K562 (cell line): ENCODE results near the gene ERBB4.

ENCODE experiments used
- CEBPZ ChIP-seq: fragments of 150-350 bp; IDR thresholded peaks from 2 replicates; pipeline ENCODE4 v1.6.1; 2014; ENCODE audit warnings: low read depth, mild to moderate bottlenecking, low read length, borderline replicate concordance
- ESRRA ChIP-seq: fragments of 450-650 bp; IDR thresholded peaks from 2 replicates; pipeline ENCODE4 v1.6.1; 2014; ENCODE audit warnings: low read depth, mild to moderate bottlenecking, moderate library complexity, borderline replicate concordance
- EZH2 ChIP-seq: IDR thresholded peaks from 2 replicates; pipeline ENCODE4 v1.6.1; 2012; ENCODE audit warnings: low read depth, mild to moderate bottlenecking, inconsistent platforms, low read length, borderline replicate concordance
- MEIS2 ChIP-seq: fragments of 450-650 bp; IDR thresholded peaks from 2 replicates; pipeline ENCODE4 v1.6.1; 2014; ENCODE audit warnings: mild to moderate bottlenecking; ENCODE audit not compliant: partially characterized antibody
- MYC ChIP-seq, 2 experiments: fragments of 250-450 bp in 1 of 2; sonication (Bioruptor Pico) in 1 of 2; IDR thresholded peaks; 2 replicates each; pipeline versions ENCODE4 v1.5.1 to v1.6.1; 2012 to 2021; ENCODE audit warnings: low read depth in 2 of 2, borderline replicate concordance in 1 of 2, improper control_type of control experiment in 1 of 2, low read length in 1 of 2, mild to moderate bottlenecking in 1 of 2, moderate library complexity in 1 of 2
- MYNN ChIP-seq, 2 experiments: sonication (generic); formaldehyde crosslinking in 1 of 2; IDR thresholded peaks; 2 replicates each; pipeline versions ENCODE4 v1.5.0 to v1.6.1; 2016 to 2020; ENCODE audit warnings: antibody characterized with exemption in 1 of 2, missing genetic modification reagents in 1 of 2
- POLR2A ChIP-seq: fragments of 450-650 bp; conservative IDR thresholded peaks from 2 replicates; pipeline ENCODE4 v1.6.1; 2016
- TF ChIP-seq, protein P1 (sequence below): fragments of 200-600 bp; sonication (generic); IDR thresholded peaks from one replicate; pipeline ENCODE4 v1.6.1; 2012; ENCODE audit warnings: mild to moderate bottlenecking, low read depth, low read length, inconsistent platforms

DNA sequence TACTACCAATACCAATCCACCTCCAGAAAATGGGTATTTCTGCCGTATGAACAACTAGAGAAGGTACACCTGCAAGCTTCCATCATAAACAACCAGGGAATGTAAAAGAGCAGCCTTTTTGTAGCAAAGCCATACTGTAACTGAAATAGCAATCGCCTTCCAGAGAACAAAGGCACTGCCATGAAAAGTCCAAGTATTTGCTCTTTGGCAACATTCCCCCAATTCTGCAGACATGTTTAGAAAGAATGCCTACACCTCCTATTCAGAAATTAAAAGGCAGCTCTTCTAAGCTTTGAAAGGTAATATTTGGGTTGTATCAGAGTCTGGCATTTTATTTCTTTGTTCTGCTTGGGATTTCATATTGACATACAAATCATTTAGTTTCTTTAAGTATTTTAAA is 487.7 kb downstream of the ERBB4 start:
- TF ChIP-seq MEIS2 (no peak), CEBPZ (no peak), EZH2 (no peak), MYNN (IDR thresholded peaks at IDR 0.05) (no peak), MYNN (CRISPR knock-in tag; IDR thresholded peaks at IDR 0.05) (no peak), ESRRA (no peak), MYC (IDR thresholded peaks at IDR 0.05; ENCODE audit: low read depth, low read length) (no peak), MYC (CRISPR knock-in tag; IDR thresholded peaks at IDR 0.05; ENCODE audit: borderline replicate concordance, low read depth) (no peak), POLR2A (no peak)
- TF ChIP-seq, protein P1, sequence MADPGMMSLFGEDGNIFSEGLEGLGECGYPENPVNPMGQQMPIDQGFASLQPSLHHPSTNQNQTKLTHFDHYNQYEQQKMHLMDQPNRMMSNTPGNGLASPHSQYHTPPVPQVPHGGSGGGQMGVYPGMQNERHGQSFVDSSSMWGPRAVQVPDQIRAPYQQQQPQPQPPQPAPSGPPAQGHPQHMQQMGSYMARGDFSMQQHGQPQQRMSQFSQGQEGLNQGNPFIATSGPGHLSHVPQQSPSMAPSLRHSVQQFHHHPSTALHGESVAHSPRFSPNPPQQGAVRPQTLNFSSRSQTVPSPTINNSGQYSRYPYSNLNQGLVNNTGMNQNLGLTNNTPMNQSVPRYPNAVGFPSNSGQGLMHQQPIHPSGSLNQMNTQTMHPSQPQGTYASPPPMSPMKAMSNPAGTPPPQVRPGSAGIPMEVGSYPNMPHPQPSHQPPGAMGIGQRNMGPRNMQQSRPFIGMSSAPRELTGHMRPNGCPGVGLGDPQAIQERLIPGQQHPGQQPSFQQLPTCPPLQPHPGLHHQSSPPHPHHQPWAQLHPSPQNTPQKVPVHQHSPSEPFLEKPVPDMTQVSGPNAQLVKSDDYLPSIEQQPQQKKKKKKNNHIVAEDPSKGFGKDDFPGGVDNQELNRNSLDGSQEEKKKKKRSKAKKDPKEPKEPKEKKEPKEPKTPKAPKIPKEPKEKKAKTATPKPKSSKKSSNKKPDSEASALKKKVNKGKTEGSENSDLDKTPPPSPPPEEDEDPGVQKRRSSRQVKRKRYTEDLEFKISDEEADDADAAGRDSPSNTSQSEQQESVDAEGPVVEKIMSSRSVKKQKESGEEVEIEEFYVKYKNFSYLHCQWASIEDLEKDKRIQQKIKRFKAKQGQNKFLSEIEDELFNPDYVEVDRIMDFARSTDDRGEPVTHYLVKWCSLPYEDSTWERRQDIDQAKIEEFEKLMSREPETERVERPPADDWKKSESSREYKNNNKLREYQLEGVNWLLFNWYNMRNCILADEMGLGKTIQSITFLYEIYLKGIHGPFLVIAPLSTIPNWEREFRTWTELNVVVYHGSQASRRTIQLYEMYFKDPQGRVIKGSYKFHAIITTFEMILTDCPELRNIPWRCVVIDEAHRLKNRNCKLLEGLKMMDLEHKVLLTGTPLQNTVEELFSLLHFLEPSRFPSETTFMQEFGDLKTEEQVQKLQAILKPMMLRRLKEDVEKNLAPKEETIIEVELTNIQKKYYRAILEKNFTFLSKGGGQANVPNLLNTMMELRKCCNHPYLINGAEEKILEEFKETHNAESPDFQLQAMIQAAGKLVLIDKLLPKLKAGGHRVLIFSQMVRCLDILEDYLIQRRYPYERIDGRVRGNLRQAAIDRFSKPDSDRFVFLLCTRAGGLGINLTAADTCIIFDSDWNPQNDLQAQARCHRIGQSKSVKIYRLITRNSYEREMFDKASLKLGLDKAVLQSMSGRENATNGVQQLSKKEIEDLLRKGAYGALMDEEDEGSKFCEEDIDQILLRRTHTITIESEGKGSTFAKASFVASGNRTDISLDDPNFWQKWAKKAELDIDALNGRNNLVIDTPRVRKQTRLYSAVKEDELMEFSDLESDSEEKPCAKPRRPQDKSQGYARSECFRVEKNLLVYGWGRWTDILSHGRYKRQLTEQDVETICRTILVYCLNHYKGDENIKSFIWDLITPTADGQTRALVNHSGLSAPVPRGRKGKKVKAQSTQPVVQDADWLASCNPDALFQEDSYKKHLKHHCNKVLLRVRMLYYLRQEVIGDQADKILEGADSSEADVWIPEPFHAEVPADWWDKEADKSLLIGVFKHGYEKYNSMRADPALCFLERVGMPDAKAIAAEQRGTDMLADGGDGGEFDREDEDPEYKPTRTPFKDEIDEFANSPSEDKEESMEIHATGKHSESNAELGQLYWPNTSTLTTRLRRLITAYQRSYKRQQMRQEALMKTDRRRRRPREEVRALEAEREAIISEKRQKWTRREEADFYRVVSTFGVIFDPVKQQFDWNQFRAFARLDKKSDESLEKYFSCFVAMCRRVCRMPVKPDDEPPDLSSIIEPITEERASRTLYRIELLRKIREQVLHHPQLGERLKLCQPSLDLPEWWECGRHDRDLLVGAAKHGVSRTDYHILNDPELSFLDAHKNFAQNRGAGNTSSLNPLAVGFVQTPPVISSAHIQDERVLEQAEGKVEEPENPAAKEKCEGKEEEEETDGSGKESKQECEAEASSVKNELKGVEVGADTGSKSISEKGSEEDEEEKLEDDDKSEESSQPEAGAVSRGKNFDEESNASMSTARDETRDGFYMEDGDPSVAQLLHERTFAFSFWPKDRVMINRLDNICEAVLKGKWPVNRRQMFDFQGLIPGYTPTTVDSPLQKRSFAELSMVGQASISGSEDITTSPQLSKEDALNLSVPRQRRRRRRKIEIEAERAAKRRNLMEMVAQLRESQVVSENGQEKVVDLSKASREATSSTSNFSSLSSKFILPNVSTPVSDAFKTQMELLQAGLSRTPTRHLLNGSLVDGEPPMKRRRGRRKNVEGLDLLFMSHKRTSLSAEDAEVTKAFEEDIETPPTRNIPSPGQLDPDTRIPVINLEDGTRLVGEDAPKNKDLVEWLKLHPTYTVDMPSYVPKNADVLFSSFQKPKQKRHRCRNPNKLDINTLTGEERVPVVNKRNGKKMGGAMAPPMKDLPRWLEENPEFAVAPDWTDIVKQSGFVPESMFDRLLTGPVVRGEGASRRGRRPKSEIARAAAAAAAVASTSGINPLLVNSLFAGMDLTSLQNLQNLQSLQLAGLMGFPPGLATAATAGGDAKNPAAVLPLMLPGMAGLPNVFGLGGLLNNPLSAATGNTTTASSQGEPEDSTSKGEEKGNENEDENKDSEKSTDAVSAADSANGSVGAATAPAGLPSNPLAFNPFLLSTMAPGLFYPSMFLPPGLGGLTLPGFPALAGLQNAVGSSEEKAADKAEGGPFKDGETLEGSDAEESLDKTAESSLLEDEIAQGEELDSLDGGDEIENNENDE = no peak
